Thoracic aorta (tissue), 2 donors: ENCODE results near the gene PHAF1. TPM values are rescaled to one million over a fixed set of nuclear protein-coding genes. Genes with fewer than 3 reads are reported as not detected.
A peak's percentile ranks its signal among the peaks of the same experiment; 100 is the strongest.

ENCODE experiments used
- ATAC-seq: fragments of 150-250 bp; one replicate; pipeline ENCODE4 v1.8.0; 2017; ENCODE audit warnings: low read depth; ENCODE audit not compliant: insufficient number of reproducible peaks, low FRiP score
- DNase-seq: peaks from one replicate; pipeline ENCODE4 v3.0.0-alpha.2; 2020; ENCODE audit warnings: low spot score
- H3K27ac ChIP-seq, 2 donors: fragments of 200-600 bp; sonication (generic); 1 replicate in 1 of 2; 2 replicates in 1 of 2; pipeline ENCODE4 v1.5.1; 2016; ENCODE audit warnings: mild to moderate bottlenecking in 2 of 2, moderate library complexity in 2 of 2
- H3K27me3 ChIP-seq: fragments of 200-600 bp; sonication (generic); replicated peaks from 2 replicates; pipeline ENCODE4 v1.6.0; 2016; ENCODE audit warnings: mild to moderate bottlenecking; ENCODE audit not compliant: insufficient read depth
- H3K36me3 ChIP-seq: fragments of 200-600 bp; sonication (generic); one replicate; pipeline ENCODE4 v1.5.1; 2016
- H3K4me1 ChIP-seq, 2 donors: fragments of 200-600 bp; sonication (generic); 1 replicate in 1 of 2; 2 replicates in 1 of 2; pipeline versions ENCODE4 v1.5.1 to v1.6.0; 2016; ENCODE audit warnings: low read depth in 2 of 2, mild to moderate bottlenecking in 1 of 2; ENCODE audit not compliant: control insufficient read depth in 1 of 2
- H3K4me3 ChIP-seq: fragments of 200-600 bp; sonication (generic); 2 replicates; pipeline ENCODE4 v1.5.1; 2016; ENCODE audit warnings: mild to moderate bottlenecking
- H3K9me3 ChIP-seq: fragments of 200-600 bp; sonication (generic); 2 replicates; pipeline ENCODE4 v1.5.1; 2016
- CTCF ChIP-seq: fragments of 200-600 bp; sonication (generic); IDR thresholded peaks from one replicate; pipeline ENCODE4 v1.5.1; 2019; ENCODE audit warnings: antibody characterized with exemption
- total RNA-seq, 2 donors: library from RNA; depleted of rRNA; stranded (reverse); fragments of >200 nt; gene quantifications; one replicate each; pipeline versions ENCODE4 v1.1.0 to v1.2.3, GENCODE V29; 2016

The PHAF1 gene
- total RNA-seq: 10 to 100 TPM; 15.6 to 27.2 TPM

- ATAC-seq (peak; percentile 88), DNase-seq (peak; percentile 62)
- no peak for TF ChIP-seq CTCF
- Histone ChIP-seq H3K4me1 (peaks cover 12 to 40% of the 10 kb centered on the region in 2 donors), H3K36me3 (no peaks in the 10 kb centered on the region), H3K9me3 (no peaks in the 10 kb centered on the region), H3K27me3 (no peaks in the 10 kb centered on the region), H3K4me3 (peak within 1 kb of the TSS; percentile 87), H3K27ac (peak within 1 kb of the TSS; percentile 82 to 84)
Observed at GRCh38 chr16:67109407-67110135, at the start of gene PHAF1. TSS of gene PHAF1 (plus strand) at chr16:67109941. CDS start at chr16:67110176, 235 bp downstream.

- no peak for ATAC-seq
- Histone ChIP-seq H3K4me3 (no peak overlapping the region), H3K27ac (no peak overlapping the region), H3K4me1 (no peaks in the 10 kb centered on the region), H3K27me3 (no peaks in the 10 kb centered on the region), H3K36me3 (peaks cover 12% of the 10 kb centered on the region), H3K9me3 (no peaks in the 10 kb centered on the region)
- TF ChIP-seq CTCF: no peak
- no peak for DNase-seq
Observed at GRCh38 chr16:67063008-67063407, 46.7 kb upstream of the PHAF1 start.

- Histone ChIP-seq H3K27me3 (no peaks in the 10 kb centered on the region), H3K4me3 (no peak overlapping the region), H3K27ac (no peak overlapping the region), H3K9me3 (no peaks in the 10 kb centered on the region), H3K36me3 (peaks cover 23% of the 10 kb centered on the region), H3K4me1 (no peaks in the 10 kb centered on the region)
- ATAC-seq (no peak), DNase-seq (no peak)
- no peak for TF ChIP-seq CTCF
Observed at GRCh38 chr16:67068212-67068753, 41.5 kb upstream of the PHAF1 start.

- no peak overlapping the region for H3K27ac ChIP-seq
- ATAC-seq (no peak), DNase-seq (no peak)
- H3K9me3 ChIP-seq: no peaks in the 10 kb centered on the region
- no peaks in the 10 kb centered on the region for H3K27me3 ChIP-seq
- H3K36me3 ChIP-seq: peaks cover 35% of the 10 kb centered on the region
- TF ChIP-seq CTCF: no peak
- no peaks in the 10 kb centered on the region for H3K4me1 ChIP-seq
- no peak overlapping the region for H3K4me3 ChIP-seq
Observed at GRCh38 chr16:67071476-67072048, 38.2 kb upstream of the PHAF1 start.

- H3K36me3 ChIP-seq: peaks cover 13% of the 10 kb centered on the region
- no peak for TF ChIP-seq CTCF
- H3K4me3 ChIP-seq: no peak overlapping the region
- H3K27me3 ChIP-seq: no peaks in the 10 kb centered on the region
- no peaks in the 10 kb centered on the region for H3K4me1 ChIP-seq
- ATAC-seq (no peak), DNase-seq (no peak)
- no peaks in the 10 kb centered on the region for H3K9me3 ChIP-seq
- H3K27ac ChIP-seq: no peak overlapping the region
Observed at GRCh38 chr16:67075331-67075730, 34.4 kb upstream of the PHAF1 start.
